Measurements from ENCODE around the gene FILIP1. TPM values are rescaled to one million over a fixed set of nuclear protein-coding genes. Genes with fewer than 3 reads are reported as not detected.

Gene FILIP1
- polyA plus RNA-seq, 1 of the 3 experiments (the other 2 are of a cell fraction): 0.03 TPM

DNA sequence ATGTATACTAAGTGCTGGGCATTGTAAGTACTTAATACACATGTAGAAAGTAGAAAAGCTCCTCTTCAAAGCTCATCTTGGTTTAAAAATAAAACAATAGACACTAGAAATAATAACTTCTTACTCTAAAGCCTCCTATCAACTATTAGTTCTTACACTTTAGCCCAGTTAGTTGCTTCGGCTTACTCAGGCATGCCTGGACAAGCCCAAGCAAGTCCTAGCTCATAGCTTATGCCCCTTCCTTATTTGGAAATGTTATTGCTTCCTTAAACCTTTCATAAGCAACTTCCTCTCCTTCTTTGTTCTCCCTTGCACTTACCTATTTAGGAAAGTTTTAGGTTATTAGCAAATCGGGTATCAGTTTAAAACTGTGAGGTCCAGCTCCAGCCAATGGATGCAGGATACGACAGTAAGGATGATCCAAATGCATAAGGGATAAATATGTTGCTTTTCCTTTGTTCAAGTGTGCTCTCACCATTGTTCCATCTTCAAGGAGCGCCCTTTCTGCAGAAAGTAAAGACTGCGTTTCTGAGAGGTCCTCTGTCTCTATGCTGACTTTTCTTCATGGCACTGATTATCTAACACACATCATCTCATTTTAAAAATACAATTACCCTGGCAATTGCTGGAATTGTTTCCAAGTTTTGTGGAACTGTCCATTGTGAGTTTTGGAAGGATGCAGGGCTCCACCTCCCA, 221.3 kb downstream of the FILIP1 start:
- ChIA-PET POLR2A (no interaction called here), CTCF (interaction anchor here (1.0 to 1.3 kb wide), 2 partner anchors 12 to 270 kb away, joined by 3 read pairs; no protein-coding TSS in a partner anchor)
- no peak for TF ChIP-seq CHD2 (IDR thresholded peaks at IDR 0.05; ENCODE audit: low read length, partially characterized antibody)
- TF ChIP-seq SMC3 (IDR thresholded peaks at IDR 0.05; ENCODE audit: low read depth, low read length): no peak
- no peak for TF ChIP-seq YY1 (IDR thresholded peaks at IDR 0.05; ENCODE audit: low read depth)
- TF ChIP-seq JUND (IDR thresholded peaks at IDR 0.05): no peak
- TF ChIP-seq CTCF (IDR thresholded peaks at IDR 0.05): no peak
- no peak for TF ChIP-seq GATA2 (CRISPR knock-in tag; IDR thresholded peaks at IDR 0.05)
- TF ChIP-seq RCOR1 (IDR thresholded peaks at IDR 0.05; ENCODE audit: low read length): no peak
- TF ChIP-seq MEF2A (IDR thresholded peaks at IDR 0.05; ENCODE audit: borderline replicate concordance, low read depth): no peak
- TF ChIP-seq, protein P1, sequence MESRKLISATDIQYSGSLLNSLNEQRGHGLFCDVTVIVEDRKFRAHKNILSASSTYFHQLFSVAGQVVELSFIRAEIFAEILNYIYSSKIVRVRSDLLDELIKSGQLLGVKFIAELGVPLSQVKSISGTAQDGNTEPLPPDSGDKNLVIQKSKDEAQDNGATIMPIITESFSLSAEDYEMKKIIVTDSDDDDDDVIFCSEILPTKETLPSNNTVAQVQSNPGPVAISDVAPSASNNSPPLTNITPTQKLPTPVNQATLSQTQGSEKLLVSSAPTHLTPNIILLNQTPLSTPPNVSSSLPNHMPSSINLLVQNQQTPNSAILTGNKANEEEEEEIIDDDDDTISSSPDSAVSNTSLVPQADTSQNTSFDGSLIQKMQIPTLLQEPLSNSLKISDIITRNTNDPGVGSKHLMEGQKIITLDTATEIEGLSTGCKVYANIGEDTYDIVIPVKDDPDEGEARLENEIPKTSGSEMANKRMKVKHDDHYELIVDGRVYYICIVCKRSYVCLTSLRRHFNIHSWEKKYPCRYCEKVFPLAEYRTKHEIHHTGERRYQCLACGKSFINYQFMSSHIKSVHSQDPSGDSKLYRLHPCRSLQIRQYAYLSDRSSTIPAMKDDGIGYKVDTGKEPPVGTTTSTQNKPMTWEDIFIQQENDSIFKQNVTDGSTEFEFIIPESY (IDR thresholded peaks at IDR 0.05; ENCODE audit: borderline replicate concordance, low read depth): no peak
- no peak for TF ChIP-seq REST (IDR thresholded peaks at IDR 0.05; ENCODE audit: low read depth, low read length)
- no peak for TF ChIP-seq EZH2phosphoT487 (IDR thresholded peaks at IDR 0.05; ENCODE audit: borderline replicate concordance, low read depth)
- no peak for TF ChIP-seq MAX (IDR thresholded peaks at IDR 0.05; ENCODE audit: low read depth)
- no peak overlapping the region for H2AFZ ChIP-seq (ENCODE audit: low read depth)
- no peaks in the 10 kb centered on the region for H3K27me3 ChIP-seq (ENCODE audit: insufficient read depth)
- peaks cover 17% of the 10 kb centered on the region for H4K20me1 ChIP-seq (ENCODE audit: insufficient read depth)
- no peak for DNase-seq
- H3K4me1 ChIP-seq (ENCODE audit: control insufficient read depth in 1 of 2, insufficient read depth in 2 of 2, low read depth in 1 of 2, low read length in 1 of 2): peaks cover 5 to 19% of the 10 kb centered on the region in 2 experiments
- H3K36me3 ChIP-seq (replicated peaks in 1 of 2; ENCODE audit: control insufficient read depth in 1 of 2, insufficient read depth in 2 of 2, low read length in 1 of 2): peaks cover 22 to 28% of the 10 kb centered on the region in 2 experiments
- H3K27ac ChIP-seq (ENCODE audit: low read depth in 2 of 2, low read length in 1 of 2): peak overlapping the region; percentile 20 to 60; a peak in 3 of 4 replicates
- 98% methylated on average over 5 of the region's 5 CpGs for WGBS (ENCODE audit: low lambda C conversion rate)
- H3F3A ChIP-seq (replicated peaks; ENCODE audit: insufficient read depth): peaks cover 37% of the 10 kb centered on the region
- no peaks in the 10 kb centered on the region for H3K9me3 ChIP-seq
- H3K9ac ChIP-seq: no peak overlapping the region
- H3K4me2 ChIP-seq: no peak overlapping the region
- no peak overlapping the region for H3K4me3 ChIP-seq (ENCODE audit: low read depth in 2 of 2, low read length in 1 of 2)
- H3K9me2 ChIP-seq: no peaks in the 10 kb centered on the region
- H3K79me2 ChIP-seq (ENCODE audit: insufficient read depth): peaks cover 93% of the 10 kb centered on the region
